HepG2 (cell line): ENCODE data around the gene SMC6. TPM values are rescaled to one million over a fixed set of nuclear protein-coding genes. Genes with fewer than 3 reads are reported as not detected.

Source experiments
- ATAC-seq: fragments of 200-7000 bp; cut with Tn5 transposase; 3 replicates; pipeline ENCODE4 v1.9.1; 2020; ENCODE audit warnings: mild to moderate bottlenecking, moderate library complexity
- BruUV-seq: library from RNA; stranded (reverse); fragments of 400-500 nt; replicated peaks from 2 replicates; lab custom pipeline; 2021; lab: Mats Ljungman, UMichigan
- CTCF ChIA-PET: fragments of 300-600 bp; formaldehyde crosslinking; extraction: SDS; loops from one replicate; lab custom pipeline; 2021; ENCODE audit warnings: low total read pairs, inconsistent platforms, low intra/inter-chr PET ratio; lab: Yijun Ruan, JAX
- POLR2A ChIA-PET: fragments of 350-600 bp; sonication (Branson Sonifier 250); formaldehyde crosslinking; loops from one replicate; lab custom pipeline; 2020; ENCODE audit warnings: antibody characterized with exemption, inconsistent platforms; lab: Yijun Ruan, JAX
- DNase-seq: peaks from one replicate; pipeline ENCODE4 v3.0.0-alpha.2; 2015; ENCODE audit warnings: low spot score
- FAIRE-seq: peaks from 3 replicates; lab custom pipeline; 2011; peaks lifted over from hg19 to GRCh38; lab: Jason Lieb, UNC
- H2AFZ ChIP-seq: one replicate; pipeline ENCODE4 v1.6.1; 2011; ENCODE audit warnings: low read length, inconsistent platforms
- H3K27ac ChIP-seq: fragments of 300-600 bp; 3 replicates; pipeline ENCODE4 v1.8.0; 2011; ENCODE audit warnings: mixed run types, mild to moderate bottlenecking, mixed read lengths, low read length, inconsistent platforms; ENCODE audit not compliant: insufficient read depth; ENCODE audit errors: extremely low read length
- H3K27me3 ChIP-seq, 2 experiments: fragments of 200-600 bp in 1 of 2; 2 replicates in 1 of 2; 3 replicates in 1 of 2; pipeline versions ENCODE4 v1.6.0 to v1.8.0; 2011; ENCODE audit warnings: low read length in 2 of 2, mild to moderate bottlenecking in 2 of 2, moderate library complexity in 2 of 2, inconsistent platforms in 1 of 2; ENCODE audit not compliant: insufficient read depth in 2 of 2, control insufficient read depth in 1 of 2
- H3K36me3 ChIP-seq, 2 experiments: fragments of 200-600 bp in 1 of 2; replicated peaks in 1 of 2; 2 replicates in 1 of 2; 3 replicates in 1 of 2; pipeline versions ENCODE4 v1.5.1 to v1.8.0; 2011; ENCODE audit warnings: low read length in 2 of 2, inconsistent platforms in 1 of 2; ENCODE audit not compliant: insufficient read depth in 2 of 2, control insufficient read depth in 1 of 2
- H3K4me1 ChIP-seq: 2 replicates; pipeline ENCODE4 v1.5.1; 2012; ENCODE audit warnings: low read length, inconsistent platforms; ENCODE audit not compliant: insufficient read depth
- H3K4me2 ChIP-seq: 2 replicates; pipeline ENCODE4 v1.6.0; 2011; ENCODE audit warnings: low read depth, low read length, inconsistent platforms
- H3K4me3 ChIP-seq, 3 experiments: fragments of 200-600 bp in 1 of 3; sonication (generic), shearing (Covaris generic) in 1 of 3; replicated peaks in 1 of 3; 2 replicates each; pipeline ENCODE4 v1.5.1; 2011 to 2016; ENCODE audit warnings: low read length in 3 of 3, inconsistent platforms in 2 of 3, low read depth in 2 of 3, mild to moderate bottlenecking in 2 of 3, control low read depth in 1 of 3, mixed read lengths in 1 of 3; ENCODE audit not compliant: insufficient read depth in 1 of 3
- H3K79me2 ChIP-seq: one replicate; pipeline ENCODE4 v1.6.1; 2011; ENCODE audit warnings: low read length, inconsistent platforms; ENCODE audit not compliant: insufficient read depth
- H3K9ac ChIP-seq: 2 replicates; pipeline ENCODE4 v1.6.0; 2011; ENCODE audit warnings: mild to moderate bottlenecking, low read depth, low read length, inconsistent platforms; ENCODE audit not compliant: insufficient read depth
- H3K9me3 ChIP-seq: 2 replicates; pipeline ENCODE4 v1.5.1; 2012; ENCODE audit warnings: mild to moderate bottlenecking, low read length
- H4K20me1 ChIP-seq: 2 replicates; pipeline ENCODE4 v1.6.0; 2011; ENCODE audit warnings: inconsistent platforms, mild to moderate bottlenecking, low read length, moderate library complexity; ENCODE audit not compliant: insufficient read depth
- AGO1 ChIP-seq: fragments of 200-400 bp; formaldehyde crosslinking; IDR thresholded peaks from 2 replicates; pipeline ENCODE4 v1.6.1; 2017; ENCODE audit warnings: mild to moderate bottlenecking, low read depth, low read length, moderate library complexity; ENCODE audit not compliant: poor library complexity, severe bottlenecking
- ATAD3A ChIP-seq: sonication (generic); formaldehyde crosslinking; IDR thresholded peaks from 2 replicates; pipeline ENCODE4 v1.4.0; 2020; ENCODE audit warnings: missing genetic modification reagents
- MBD4 ChIP-seq: IDR thresholded peaks from 2 replicates; pipeline ENCODE4 v1.6.1; 2012; ENCODE audit warnings: low read length, inconsistent platforms, borderline replicate concordance
- NR2F6 ChIP-seq, 2 experiments: IDR thresholded peaks; 2 replicates each; pipeline ENCODE4 v1.6.1; 2016; ENCODE audit warnings: antibody characterized with exemption in 1 of 2, mild to moderate bottlenecking in 1 of 2
- SPEN ChIP-seq: sonication (generic); formaldehyde crosslinking; IDR thresholded peaks from 2 replicates; pipeline ENCODE4 v1.5.1; 2020; ENCODE audit warnings: low read depth, mild to moderate bottlenecking, missing genetic modification reagents
- ZNF292 ChIP-seq: sonication (generic); formaldehyde crosslinking; IDR thresholded peaks from 2 replicates; pipeline ENCODE4 v1.8.1; 2022; ENCODE audit warnings: mild to moderate bottlenecking, low read depth, missing genetic modification reagents, borderline replicate concordance
- ZNF430 ChIP-seq: sonication (generic); formaldehyde crosslinking; IDR thresholded peaks from 2 replicates; pipeline ENCODE4 v1.9.0; 2021; ENCODE audit warnings: mild to moderate bottlenecking, missing genetic modification reagents
- ZNF569 ChIP-seq: sonication (generic); formaldehyde crosslinking; IDR thresholded peaks from 2 replicates; pipeline ENCODE4 v1.5.0; 2020; ENCODE audit warnings: mild to moderate bottlenecking, missing genetic modification reagents, moderate library complexity, borderline replicate concordance
- ZNF773 ChIP-seq: sonication (generic); formaldehyde crosslinking; IDR thresholded peaks from 2 replicates; pipeline ENCODE4 v1.4.0; 2020; ENCODE audit warnings: missing genetic modification reagents, borderline replicate concordance
- WGBS: methylation state at CpG from one replicate; pipeline ENCODE4 v1.1.6; 2017; ENCODE audit warnings: low lambda C conversion rate; 5-methylcytosine and 5-hydroxymethylcytosine counted together
- in situ Hi-C: cut with HindIII; loops from 2 replicates; pipeline ENCODE4 v1.10.0; 2017; ENCODE audit warnings: low pct_unique_long_range_greater_than_20kb; ENCODE audit not compliant: extremely low pct_ligation_motif_present
- intact Hi-C: fragments of 100-400 bp; cut with micrococcal nuclease; formaldehyde crosslinking; loops from one replicate; pipeline ENCODE4 v1.10.0; 2022; ENCODE audit not compliant: unreplicated experiment
- polyA plus RNA-seq, 8 experiments: library from polyadenylated mRNA; depleted of rRNA in 3 of 8; stranded (reverse) in 7 of 8; unstranded in 1 of 8; fragments of >200 nt; fragmentation: Illumina TruSeq in 4 of 8; extraction: Trizol in 4 of 8; gene quantifications; 2 replicates each; pipeline versions ENCODE4 v1.2.1 to v1.2.3, GENCODE V29; 2011 to 2016; ENCODE audit warnings: low read depth in 4 of 8, missing spikeins in 1 of 8, mixed read lengths in 1 of 8; ENCODE audit not compliant: insufficient read depth in 1 of 8
- total RNA-seq, 5 experiments: library from RNA; depleted of rRNA; stranded (reverse); fragments of >200 nt; fragmentation: Illumina TruSeq; extraction: Trizol; gene quantifications; 2 replicates each; pipeline ENCODE4 v1.2.3, GENCODE V29; 2016; ENCODE audit warnings: low read depth in 1 of 5
- TF ChIP-seq, protein P1 (sequence below): sonication (generic); formaldehyde crosslinking; IDR thresholded peaks from 2 replicates; pipeline ENCODE4 v1.4.0; 2020; ENCODE audit warnings: missing genetic modification reagents, borderline replicate concordance
- TF ChIP-seq, protein P2 (sequence below): sonication (generic); IDR thresholded peaks from 2 replicates; pipeline ENCODE4 v1.6.1; 2016; ENCODE audit warnings: low read depth, borderline replicate concordance
- TF ChIP-seq, protein P3 (sequence below): sonication (generic); formaldehyde crosslinking; IDR thresholded peaks from 2 replicates; pipeline ENCODE4 v1.4.0; 2020; ENCODE audit warnings: missing genetic modification reagents

SMC6 gene
- total and polyA plus RNA-seq, 2 of the 13 experiments (the other 11 are each of a cell fraction or from before 2014, with no cell fraction given) = 18.9 to 55.3 TPM

DNA sequence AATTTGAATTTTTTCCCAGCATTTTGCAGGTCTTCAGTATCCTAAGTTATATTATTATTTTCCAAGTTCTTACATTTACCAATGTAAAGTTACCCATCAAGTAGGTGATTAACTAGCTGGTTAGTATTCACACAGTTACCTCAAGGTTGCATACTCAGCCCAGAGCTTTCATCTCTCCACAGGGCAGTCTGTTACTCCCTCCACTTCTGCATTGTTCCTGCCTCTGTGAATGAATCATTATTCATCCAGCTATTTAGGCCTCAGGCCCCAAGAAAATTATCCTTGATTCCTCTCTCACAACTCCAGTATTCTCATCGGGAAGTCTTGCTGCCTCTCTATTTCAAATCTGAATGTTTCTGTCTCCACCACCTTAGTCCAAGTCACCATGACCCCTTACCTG, 92.2 kb downstream of the SMC6 start:
- intact Hi-C loops (loop anchor here (5.0 kb wide), 1 partner anchor 69 kb away; no protein-coding TSS in a partner anchor), in situ Hi-C loops (loop anchor here (10.0 to 25.0 kb wide), 2 partner anchors 349 to 887 kb away; no protein-coding TSS in a partner anchor)
- no peak for DNase-seq
- ChIA-PET CTCF (no interaction called here), POLR2A (no interaction called here)
- H3K27ac ChIP-seq = no peak overlapping the region
- H2AFZ ChIP-seq = no peak overlapping the region
- no peaks in the 10 kb centered on the region for H3K27me3 ChIP-seq
- no peak for ATAC-seq
- TF ChIP-seq ZNF430 (CRISPR knock-in tag) (no peak), ZNF569 (CRISPR knock-in tag) (no peak), NR2F6 (IDR thresholded peaks at IDR 0.05) (no peak), NR2F6 (CRISPR knock-in tag; IDR thresholded peaks at IDR 0.05) (no peak), SPEN (no peak), MBD4 (no peak), AGO1 (no peak), ZNF773 (CRISPR knock-in tag) (no peak), ATAD3A (no peak), ZNF292 (CRISPR knock-in tag) (no peak)
- TF ChIP-seq, protein P1, sequence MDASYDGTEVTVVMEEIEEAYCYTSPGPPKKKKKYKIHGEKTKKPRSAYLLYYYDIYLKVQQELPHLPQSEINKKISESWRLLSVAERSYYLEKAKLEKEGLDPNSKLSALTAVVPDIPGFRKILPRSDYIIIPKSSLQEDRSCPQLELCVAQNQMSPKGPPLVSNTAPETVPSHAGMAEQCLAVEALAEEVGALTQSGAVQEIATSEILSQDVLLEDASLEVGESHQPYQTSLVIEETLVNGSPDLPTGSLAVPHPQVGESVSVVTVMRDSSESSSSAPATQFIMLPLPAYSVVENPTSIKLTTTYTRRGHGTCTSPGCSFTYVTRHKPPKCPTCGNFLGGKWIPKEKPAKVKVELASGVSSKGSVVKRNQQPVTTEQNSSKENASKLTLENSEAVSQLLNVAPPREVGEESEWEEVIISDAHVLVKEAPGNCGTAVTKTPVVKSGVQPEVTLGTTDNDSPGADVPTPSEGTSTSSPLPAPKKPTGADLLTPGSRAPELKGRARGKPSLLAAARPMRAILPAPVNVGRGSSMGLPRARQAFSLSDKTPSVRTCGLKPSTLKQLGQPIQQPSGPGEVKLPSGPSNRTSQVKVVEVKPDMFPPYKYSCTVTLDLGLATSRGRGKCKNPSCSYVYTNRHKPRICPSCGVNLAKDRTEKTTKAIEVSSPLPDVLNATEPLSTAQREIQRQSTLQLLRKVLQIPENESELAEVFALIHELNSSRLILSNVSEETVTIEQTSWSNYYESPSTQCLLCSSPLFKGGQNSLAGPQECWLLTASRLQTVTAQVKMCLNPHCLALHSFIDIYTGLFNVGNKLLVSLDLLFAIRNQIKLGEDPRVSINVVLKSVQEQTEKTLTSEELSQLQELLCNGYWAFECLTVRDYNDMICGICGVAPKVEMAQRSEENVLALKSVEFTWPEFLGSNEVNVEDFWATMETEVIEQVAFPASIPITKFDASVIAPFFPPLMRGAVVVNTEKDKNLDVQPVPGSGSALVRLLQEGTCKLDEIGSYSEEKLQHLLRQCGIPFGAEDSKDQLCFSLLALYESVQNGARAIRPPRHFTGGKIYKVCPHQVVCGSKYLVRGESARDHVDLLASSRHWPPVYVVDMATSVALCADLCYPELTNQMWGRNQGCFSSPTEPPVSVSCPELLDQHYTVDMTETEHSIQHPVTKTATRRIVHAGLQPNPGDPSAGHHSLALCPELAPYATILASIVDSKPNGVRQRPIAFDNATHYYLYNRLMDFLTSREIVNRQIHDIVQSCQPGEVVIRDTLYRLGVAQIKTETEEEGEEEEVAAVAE (CRISPR knock-in tag) = no peak
- TF ChIP-seq, protein P2, sequence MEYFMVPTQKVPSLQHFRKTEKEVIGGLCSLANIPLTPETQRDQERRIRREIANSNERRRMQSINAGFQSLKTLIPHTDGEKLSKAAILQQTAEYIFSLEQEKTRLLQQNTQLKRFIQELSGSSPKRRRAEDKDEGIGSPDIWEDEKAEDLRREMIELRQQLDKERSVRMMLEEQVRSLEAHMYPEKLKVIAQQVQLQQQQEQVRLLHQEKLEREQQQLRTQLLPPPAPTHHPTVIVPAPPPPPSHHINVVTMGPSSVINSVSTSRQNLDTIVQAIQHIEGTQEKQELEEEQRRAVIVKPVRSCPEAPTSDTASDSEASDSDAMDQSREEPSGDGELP = no peak
- TF ChIP-seq, protein P3, sequence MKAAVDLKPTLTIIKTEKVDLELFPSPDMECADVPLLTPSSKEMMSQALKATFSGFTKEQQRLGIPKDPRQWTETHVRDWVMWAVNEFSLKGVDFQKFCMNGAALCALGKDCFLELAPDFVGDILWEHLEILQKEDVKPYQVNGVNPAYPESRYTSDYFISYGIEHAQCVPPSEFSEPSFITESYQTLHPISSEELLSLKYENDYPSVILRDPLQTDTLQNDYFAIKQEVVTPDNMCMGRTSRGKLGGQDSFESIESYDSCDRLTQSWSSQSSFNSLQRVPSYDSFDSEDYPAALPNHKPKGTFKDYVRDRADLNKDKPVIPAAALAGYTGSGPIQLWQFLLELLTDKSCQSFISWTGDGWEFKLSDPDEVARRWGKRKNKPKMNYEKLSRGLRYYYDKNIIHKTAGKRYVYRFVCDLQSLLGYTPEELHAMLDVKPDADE = no peak
- H3K79me2 ChIP-seq = no peaks in the 10 kb centered on the region
- no peak overlapping the region for H3K4me3 ChIP-seq
- peaks cover 17 to 33% of the 10 kb centered on the region in 2 experiments for H3K36me3 ChIP-seq
- no TSS peak for BruUV-seq
- H3K4me2 ChIP-seq = no peak overlapping the region
- H4K20me1 ChIP-seq = no peaks in the 10 kb centered on the region
- FAIRE-seq = no peak
- no peak overlapping the region for H3K9ac ChIP-seq
- H3K9me3 ChIP-seq = no peaks in the 10 kb centered on the region
- 94% methylated on average over 1 of the region's 1 CpG for WGBS
- H3K4me1 ChIP-seq = no peaks in the 10 kb centered on the region
